SK-N-SH (cell line): ENCODE data around the gene CDH12. TPM values are rescaled to one million over a fixed set of nuclear protein-coding genes. Genes with fewer than 3 reads are reported as not detected.

Experiments used
- CTCF ChIA-PET: fragments of 300-600, 350-600 bp; formaldehyde crosslinking; extraction: SDS; loops from one replicate; lab custom pipeline; 2021; lab: Yijun Ruan, JAX
- POLR2A ChIA-PET: fragments of 350-600 bp; sonication (Branson Sonifier 250); formaldehyde crosslinking; extraction: SDS; loops from one replicate; lab custom pipeline; 2020; ENCODE audit warnings: antibody characterized with exemption, inconsistent platforms; lab: Yijun Ruan, JAX
- DNase-seq: peaks from one replicate; pipeline ENCODE4 v3.0.0; 2012
- H2AFZ ChIP-seq: fragments of 200-600 bp; sonication (generic); 2 replicates; pipeline ENCODE4 v1.8.1; 2016; ENCODE audit warnings: antibody characterized with exemption, mild to moderate bottlenecking, low read depth
- H3F3A ChIP-seq: fragments of 200-600 bp; sonication (generic); replicated peaks from 2 replicates; pipeline ENCODE3; 2016; ENCODE audit warnings: antibody characterized with exemption, mild to moderate bottlenecking; ENCODE audit not compliant: insufficient read depth
- H3K27ac ChIP-seq, 2 experiments: fragments of 200-500 bp in 1 of 2; fragments of 200-600 bp in 1 of 2; sonication (Bioruptor generic) in 1 of 2; sonication (generic), shearing (Covaris generic) in 1 of 2; 2 replicates each; pipeline versions ENCODE4 v1.5.1 to v1.6.1; 2014 to 2016; ENCODE audit warnings: low read depth in 2 of 2, inconsistent platforms in 1 of 2, low read length in 1 of 2, mild to moderate bottlenecking in 1 of 2, mixed read lengths in 1 of 2
- H3K27me3 ChIP-seq: fragments of 200-600 bp; sonication (generic), shearing (Covaris generic); 2 replicates; pipeline ENCODE4 v1.6.1; 2016; ENCODE audit warnings: mixed run types; ENCODE audit not compliant: insufficient read depth
- H3K36me3 ChIP-seq, 2 experiments: fragments of 200-500 bp in 1 of 2; fragments of 200-600 bp in 1 of 2; sonication (Bioruptor generic) in 1 of 2; sonication (generic) in 1 of 2; replicated peaks in 1 of 2; 2 replicates each; pipeline versions ENCODE3 to v1.5.1; 2014 to 2016; ENCODE audit warnings: low read length in 1 of 2, mild to moderate bottlenecking in 1 of 2; ENCODE audit not compliant: insufficient read depth in 2 of 2, control insufficient read depth in 1 of 2
- H3K4me1 ChIP-seq, 2 experiments: fragments of 200-500 bp in 1 of 2; fragments of 200-600 bp in 1 of 2; sonication (Bioruptor generic) in 1 of 2; sonication (generic), shearing (Covaris generic) in 1 of 2; 2 replicates each; pipeline versions ENCODE4 v1.5.1 to v1.6.1; 2014 to 2016; ENCODE audit warnings: low read depth in 1 of 2, low read length in 1 of 2, mixed run types in 1 of 2; ENCODE audit not compliant: insufficient read depth in 2 of 2, control insufficient read depth in 1 of 2
- H3K4me2 ChIP-seq: fragments of 200-600 bp; sonication (generic), shearing (Covaris generic); 2 replicates; pipeline ENCODE4 v1.6.1; 2017; ENCODE audit warnings: mixed run types
- H3K4me3 ChIP-seq, 2 experiments: fragments of 200-500 bp in 1 of 2; fragments of 200-600 bp in 1 of 2; sonication (Bioruptor generic) in 1 of 2; sonication (generic), shearing (Covaris generic) in 1 of 2; 2 replicates each; pipeline versions ENCODE4 v1.5.1 to v1.8.1; 2014 to 2016; ENCODE audit warnings: low read depth in 2 of 2, inconsistent platforms in 1 of 2, low read length in 1 of 2, mild to moderate bottlenecking in 1 of 2, mixed read lengths in 1 of 2, moderate library complexity in 1 of 2
- H3K79me2 ChIP-seq: fragments of 200-600 bp; sonication (generic); 2 replicates; pipeline ENCODE4 v1.8.1; 2017; ENCODE audit warnings: mild to moderate bottlenecking; ENCODE audit not compliant: insufficient read depth
- H3K9ac ChIP-seq: fragments of 200-600 bp; sonication (generic); 2 replicates; pipeline ENCODE4 v1.6.1; 2017; ENCODE audit warnings: mixed run types
- H3K9me2 ChIP-seq: fragments of 200-600 bp; sonication (generic); 2 replicates; pipeline ENCODE4 v1.6.1; 2017; ENCODE audit warnings: mixed run types
- H3K9me3 ChIP-seq: fragments of 200-600 bp; sonication (generic); 2 replicates; pipeline ENCODE4 v1.6.1; 2017; ENCODE audit warnings: mixed run types, mild to moderate bottlenecking, moderate library complexity
- H4K20me1 ChIP-seq: fragments of 200-600 bp; sonication (generic); 2 replicates; pipeline ENCODE4 v1.6.1; 2017; ENCODE audit warnings: mild to moderate bottlenecking, mixed run types; ENCODE audit not compliant: insufficient read depth
- CTCF ChIP-seq: fragments of 200-600 bp; sonication (generic); IDR thresholded peaks from 2 replicates; pipeline ENCODE4 v1.6.1; 2017; ENCODE audit warnings: antibody characterized with exemption, mild to moderate bottlenecking, moderate library complexity
- ELF1 ChIP-seq: IDR thresholded peaks from 2 replicates; pipeline ENCODE4 v1.4.0; 2012
- EP300 ChIP-seq, 2 experiments: IDR thresholded peaks; 2 replicates each; pipeline versions ENCODE4 v1.4.0 to v1.6.1; 2012; ENCODE audit warnings: borderline replicate concordance in 1 of 2, low read depth in 1 of 2, low read length in 1 of 2
- FOSL2 ChIP-seq: IDR thresholded peaks from 2 replicates; pipeline ENCODE4 v1.4.0; 2012; ENCODE audit warnings: low read depth, mild to moderate bottlenecking, moderate library complexity, borderline replicate concordance
- FOXJ3 ChIP-seq: sonication (generic); formaldehyde crosslinking; IDR thresholded peaks from 2 replicates; pipeline ENCODE4 v1.5.1; 2020; ENCODE audit warnings: mild to moderate bottlenecking, missing genetic modification reagents
- GABPA ChIP-seq: IDR thresholded peaks from 2 replicates; pipeline ENCODE4 v1.4.0; 2012; ENCODE audit warnings: low read depth, mild to moderate bottlenecking
- IRF3 ChIP-seq: fragments of 150-350 bp; IDR thresholded peaks from 2 replicates; pipeline ENCODE4 v1.6.1; 2016; ENCODE audit warnings: mild to moderate bottlenecking, low read depth, low read length
- MAX ChIP-seq: IDR thresholded peaks from 2 replicates; pipeline ENCODE4 v1.4.0; 2012; ENCODE audit warnings: low read depth
- MEF2A ChIP-seq: IDR thresholded peaks from 2 replicates; pipeline ENCODE4 v1.4.0; 2012; ENCODE audit warnings: low read depth, borderline replicate concordance
- MXI1 ChIP-seq: IDR thresholded peaks from 2 replicates; pipeline ENCODE4 v1.6.1; 2012; ENCODE audit warnings: mild to moderate bottlenecking, low read depth, low read length, improper control_type of control experiment
- NFIC ChIP-seq: IDR thresholded peaks from 2 replicates; pipeline ENCODE4 v1.4.0; 2012; ENCODE audit warnings: borderline replicate concordance
- PBX3 ChIP-seq: IDR thresholded peaks from 2 replicates; pipeline ENCODE4; 2012
- RAD21 ChIP-seq: IDR thresholded peaks from 2 replicates; pipeline ENCODE4 v1.6.1; 2012; ENCODE audit warnings: mild to moderate bottlenecking, low read length
- REST ChIP-seq: IDR thresholded peaks from 2 replicates; pipeline ENCODE4 v1.6.1; 2012; ENCODE audit warnings: mild to moderate bottlenecking, low read depth, low read length, moderate library complexity
- RXRA ChIP-seq: IDR thresholded peaks from 2 replicates; pipeline ENCODE4 v1.4.0; 2012; ENCODE audit warnings: low read depth, mild to moderate bottlenecking, borderline replicate concordance
- SMC3 ChIP-seq: IDR thresholded peaks from 2 replicates; pipeline ENCODE4 v1.6.1; 2012; ENCODE audit warnings: low read depth, low read length, improper control_type of control experiment
- TAF1 ChIP-seq: IDR thresholded peaks from 2 replicates; pipeline ENCODE4 v1.6.1; 2012; ENCODE audit warnings: low read depth, mild to moderate bottlenecking, low read length, moderate library complexity, borderline replicate concordance
- TCF12 ChIP-seq: IDR thresholded peaks from 2 replicates; pipeline ENCODE4 v1.4.0; 2012
- TEAD4 ChIP-seq: IDR thresholded peaks from 2 replicates; pipeline ENCODE4 v1.4.0; 2012; ENCODE audit warnings: mild to moderate bottlenecking, borderline replicate concordance; ENCODE audit not compliant: insufficient read depth
- YY1 ChIP-seq: IDR thresholded peaks from 2 replicates; pipeline ENCODE4 v1.4.0; 2012; ENCODE audit warnings: low read depth, mild to moderate bottlenecking
- WGBS: methylation state at CpG from one replicate; pipeline ENCODE4 v1.1.6; 2017; ENCODE audit warnings: low lambda C conversion rate; 5-methylcytosine and 5-hydroxymethylcytosine counted together
- polyA plus RNA-seq, 3 experiments: library from polyadenylated mRNA; depleted of rRNA; stranded (reverse); fragments of >200 nt; gene quantifications; 2 replicates each; pipeline ENCODE4 v1.2.3, GENCODE V29; 2012

The CDH12 gene
- polyA plus RNA-seq, 1 of the 3 experiments (the other 2 are of a cell fraction): not detected

GRCh38 chr5:22663134-22663533 is 190.0 kb downstream of the CDH12 start:
- Histone ChIP-seq H3K27ac (no peak overlapping the region), H3K79me2 (no peaks in the 10 kb centered on the region), H3F3A (no peaks in the 10 kb centered on the region), H3K36me3 (no peaks in the 10 kb centered on the region), H3K4me1 (no peaks in the 10 kb centered on the region), H3K9me3 (no peaks in the 10 kb centered on the region), H3K9ac (no peak overlapping the region), H2AFZ (0 out of 2 replicates have a peak overlapping the region, but pooled peaks have one; percentile 56), H3K27me3 (no peaks in the 10 kb centered on the region), H4K20me1 (no peaks in the 10 kb centered on the region), H3K4me3 (no peak overlapping the region), H3K9me2 (no peaks in the 10 kb centered on the region), H3K4me2 (no peak overlapping the region)
- WGBS: 0% methylated on average over 2 of the region's 2 CpGs
- ChIA-PET POLR2A (no interaction called here), CTCF (interaction anchor here (0.6 kb wide), 1 partner anchor 47 kb away, joined by 3 read pairs; no protein-coding TSS in a partner anchor)
- no peak for DNase-seq
- TF ChIP-seq GABPA: no peak
- no peak for TF ChIP-seq FOSL2
- no peak for TF ChIP-seq MAX
- no peak for TF ChIP-seq FOXJ3
- TF ChIP-seq YY1: no peak
- no peak for TF ChIP-seq NFIC
- no peak for TF ChIP-seq EP300 (IDR thresholded peaks at IDR 0.05; ENCODE audit: borderline replicate concordance in 1 of 2, low read depth in 1 of 2, low read length in 1 of 2)
- TF ChIP-seq MXI1: no peak
- TF ChIP-seq RXRA: no peak
- no peak for TF ChIP-seq TEAD4
- TF ChIP-seq TCF12: no peak
- no peak for TF ChIP-seq ELF1
- no peak for TF ChIP-seq PBX3
- TF ChIP-seq CTCF: no peak
- TF ChIP-seq SMC3: no peak
- no peak for TF ChIP-seq IRF3
- no peak for TF ChIP-seq MEF2A
- no peak for TF ChIP-seq REST
- no peak for TF ChIP-seq TAF1
- TF ChIP-seq RAD21: no peak
